ENCODE results near the gene SASS6. TPM values are rescaled to one million over a fixed set of nuclear protein-coding genes. Genes with fewer than 3 reads are reported as not detected.

SASS6 gene
- total RNA-seq, 1 donor from 2014 or later, result 15.2 TPM

GRCh38 chr1:100076319-100076718 lies 56.4 kb downstream of the SASS6 start:
- H3K4me1 Mint-ChIP-seq, result no peaks in the 10 kb centered on the region
- peaks cover 21% of the 10 kb centered on the region for H3K36me3 Mint-ChIP-seq (ENCODE audit: low read depth)
- TF ChIP-seq, protein P1, sequence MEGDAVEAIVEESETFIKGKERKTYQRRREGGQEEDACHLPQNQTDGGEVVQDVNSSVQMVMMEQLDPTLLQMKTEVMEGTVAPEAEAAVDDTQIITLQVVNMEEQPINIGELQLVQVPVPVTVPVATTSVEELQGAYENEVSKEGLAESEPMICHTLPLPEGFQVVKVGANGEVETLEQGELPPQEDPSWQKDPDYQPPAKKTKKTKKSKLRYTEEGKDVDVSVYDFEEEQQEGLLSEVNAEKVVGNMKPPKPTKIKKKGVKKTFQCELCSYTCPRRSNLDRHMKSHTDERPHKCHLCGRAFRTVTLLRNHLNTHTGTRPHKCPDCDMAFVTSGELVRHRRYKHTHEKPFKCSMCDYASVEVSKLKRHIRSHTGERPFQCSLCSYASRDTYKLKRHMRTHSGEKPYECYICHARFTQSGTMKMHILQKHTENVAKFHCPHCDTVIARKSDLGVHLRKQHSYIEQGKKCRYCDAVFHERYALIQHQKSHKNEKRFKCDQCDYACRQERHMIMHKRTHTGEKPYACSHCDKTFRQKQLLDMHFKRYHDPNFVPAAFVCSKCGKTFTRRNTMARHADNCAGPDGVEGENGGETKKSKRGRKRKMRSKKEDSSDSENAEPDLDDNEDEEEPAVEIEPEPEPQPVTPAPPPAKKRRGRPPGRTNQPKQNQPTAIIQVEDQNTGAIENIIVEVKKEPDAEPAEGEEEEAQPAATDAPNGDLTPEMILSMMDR (conservative IDR thresholded peaks at IDR 0.05), result no peak
- no peak for DNase-seq (ENCODE audit: low read depth, low spot score)
- H3K9me3 Mint-ChIP-seq, result no peaks in the 10 kb centered on the region
- H3K4me3 Mint-ChIP-seq, result no peak overlapping the region
- no peak overlapping the region for H3K27ac Mint-ChIP-seq (ENCODE audit: unreplicated experiment)
- H3K27me3 Mint-ChIP-seq (ENCODE audit: low read depth), result no peaks in the 10 kb centered on the region

- H3K36me3 Mint-ChIP-seq (ENCODE audit: low read depth), result peaks cover 21% of the 10 kb centered on the region
- no peaks in the 10 kb centered on the region for H3K9me3 Mint-ChIP-seq
- TF ChIP-seq, protein P1 (conservative IDR thresholded peaks at IDR 0.05), result no peak
- H3K4me1 Mint-ChIP-seq, result no peaks in the 10 kb centered on the region
- no peak overlapping the region for H3K27ac Mint-ChIP-seq (ENCODE audit: unreplicated experiment)
- H3K4me3 Mint-ChIP-seq, result no peak overlapping the region
- H3K27me3 Mint-ChIP-seq (ENCODE audit: low read depth), result no peaks in the 10 kb centered on the region
- DNase-seq (ENCODE audit: low read depth, low spot score), result no peak
Observed at GRCh38 chr1:100075773-100076172, 57.0 kb downstream of the SASS6 start.

DNA sequence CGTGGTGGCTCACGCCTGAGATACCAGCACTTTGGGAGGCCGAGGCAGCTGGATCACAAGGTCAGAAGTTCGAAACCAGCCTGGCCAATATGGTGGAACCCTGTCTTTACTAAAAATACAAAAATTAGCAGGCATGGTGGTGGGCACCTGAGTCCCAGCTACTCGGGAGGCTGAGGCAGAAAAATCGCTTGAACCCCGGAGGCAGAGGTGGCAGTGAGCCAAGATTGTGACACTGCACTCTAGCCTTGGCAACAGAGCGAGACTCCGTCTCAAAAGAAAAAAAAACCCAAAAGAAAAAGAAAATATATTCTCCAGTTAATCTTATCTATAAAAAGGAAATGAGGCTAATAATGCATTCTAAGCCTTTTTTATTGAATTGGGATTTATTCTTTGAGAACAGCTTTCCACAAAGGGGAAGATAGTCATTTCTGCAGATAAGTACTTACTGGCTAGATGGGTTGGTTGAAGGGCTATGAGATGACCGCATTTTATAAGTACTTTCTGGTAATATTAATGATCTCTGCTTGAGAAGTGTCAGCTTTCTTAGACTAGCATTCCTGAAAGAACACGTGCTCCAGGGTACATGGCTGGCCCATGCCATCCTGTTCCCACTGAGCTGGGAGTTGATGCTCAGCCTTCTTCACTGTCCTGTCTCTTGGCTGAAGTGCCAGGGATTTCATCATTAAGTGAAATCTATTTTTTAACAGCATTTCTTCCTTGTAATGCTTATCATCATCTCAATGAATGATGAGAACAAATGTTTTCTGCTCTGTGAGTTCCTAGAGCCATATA lies 57.9 kb downstream of the SASS6 start:
- TF ChIP-seq, protein P1 (conservative IDR thresholded peaks at IDR 0.05), result no peak
- DNase-seq (ENCODE audit: low read depth, low spot score), result no peak
- H3K4me3 Mint-ChIP-seq, result no peak overlapping the region
- H3K27me3 Mint-ChIP-seq (ENCODE audit: low read depth), result no peaks in the 10 kb centered on the region
- no peak overlapping the region for H3K27ac Mint-ChIP-seq (ENCODE audit: unreplicated experiment)
- H3K4me1 Mint-ChIP-seq, result no peaks in the 10 kb centered on the region
- H3K36me3 Mint-ChIP-seq (ENCODE audit: low read depth), result peaks cover 26% of the 10 kb centered on the region
- H3K9me3 Mint-ChIP-seq, result no peaks in the 10 kb centered on the region

DNA sequence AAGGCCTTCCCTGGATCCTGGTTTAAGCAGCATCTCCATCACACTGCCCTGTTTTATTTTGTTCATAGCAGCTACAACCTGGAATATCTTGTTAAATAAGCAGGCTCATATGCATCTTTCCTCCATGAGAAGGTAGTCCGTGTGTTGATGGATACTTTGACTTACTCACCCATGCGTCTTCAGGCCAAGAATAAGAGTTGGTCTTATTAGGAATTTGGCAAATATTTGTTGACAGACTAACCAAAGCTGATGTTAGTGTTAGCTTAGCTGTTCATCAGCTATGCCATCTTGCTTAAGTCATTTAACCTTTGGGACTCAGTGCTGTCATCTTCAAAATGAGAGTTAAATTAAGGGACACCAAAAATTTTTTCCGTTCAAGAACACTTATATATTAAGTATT lies 59.2 kb downstream of the SASS6 start:
- TF ChIP-seq, protein P1 (conservative IDR thresholded peaks at IDR 0.05), result no peak
- no peaks in the 10 kb centered on the region for H3K9me3 Mint-ChIP-seq
- no peak overlapping the region for H3K27ac Mint-ChIP-seq (ENCODE audit: unreplicated experiment)
- no peak overlapping the region for H3K4me3 Mint-ChIP-seq
- no peak for DNase-seq (ENCODE audit: low read depth, low spot score)
- no peaks in the 10 kb centered on the region for H3K27me3 Mint-ChIP-seq (ENCODE audit: low read depth)
- H3K36me3 Mint-ChIP-seq (ENCODE audit: low read depth), result peaks cover 32% of the 10 kb centered on the region
- H3K4me1 Mint-ChIP-seq, result no peaks in the 10 kb centered on the region

DNA sequence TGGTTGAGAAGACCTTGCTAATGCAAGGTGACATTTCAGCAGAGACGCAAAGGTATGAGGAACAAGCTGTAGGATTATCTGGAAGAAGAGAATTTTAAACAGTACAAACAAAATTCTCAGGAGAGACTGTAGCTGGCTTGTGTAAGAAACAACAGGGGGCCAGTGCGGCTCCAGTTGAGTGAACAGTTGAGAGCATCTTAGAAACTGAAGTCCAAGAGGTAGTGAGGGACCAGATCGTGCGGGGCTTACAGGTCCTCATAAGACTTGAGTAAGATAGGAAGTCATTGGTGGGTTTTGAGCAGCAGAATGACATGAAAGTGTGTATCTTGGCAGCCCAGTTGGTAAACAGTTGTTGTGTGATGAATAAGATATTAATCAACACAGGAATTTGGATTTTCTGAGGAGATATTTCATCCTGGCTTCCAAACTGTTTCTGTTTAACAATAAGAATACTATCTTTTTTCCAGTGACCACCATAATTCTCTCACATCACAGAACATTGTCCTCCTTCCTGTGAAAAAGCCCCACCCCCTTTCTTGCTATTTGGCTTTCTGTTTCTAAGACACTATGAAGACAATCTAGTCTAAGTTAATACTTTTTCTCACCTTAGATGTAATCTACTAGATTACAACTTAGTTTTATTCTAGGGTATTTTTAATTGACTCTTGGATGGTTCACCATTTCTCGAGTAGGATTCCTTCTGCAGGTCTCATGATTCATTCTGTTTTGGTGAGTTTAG lies 62.4 kb downstream of the SASS6 start:
- TF ChIP-seq, protein P1 (conservative IDR thresholded peaks at IDR 0.05), result no peak
- peak overlapping the region; percentile 7 for H3K27ac Mint-ChIP-seq (ENCODE audit: unreplicated experiment)
- H3K9me3 Mint-ChIP-seq, result no peaks in the 10 kb centered on the region
- H3K4me1 Mint-ChIP-seq, result no peaks in the 10 kb centered on the region
- H3K36me3 Mint-ChIP-seq (ENCODE audit: low read depth), result peaks cover 36% of the 10 kb centered on the region
- H3K27me3 Mint-ChIP-seq (ENCODE audit: low read depth), result no peaks in the 10 kb centered on the region
- H3K4me3 Mint-ChIP-seq, result no peak overlapping the region
- no peak for DNase-seq (ENCODE audit: low read depth, low spot score)
